Measurements from ENCODE around the gene CDK17.

- no peak for TF ChIP-seq CTCF (conservative IDR thresholded peaks at IDR 0.05; ENCODE audit: low read depth, low read length)
- TF ChIP-seq EZH2 (IDR thresholded peaks at IDR 0.05; ENCODE audit: low read length, unreplicated experiment), result no peak
- no peak for TF ChIP-seq EZH2phosphoT487 (IDR thresholded peaks at IDR 0.05; ENCODE audit: borderline replicate concordance, low read length)
Measured at GRCh38 chr12:96326628-96327227, 73.5 kb downstream of the CDK17 start.

Data from PC-3 (cell line).